ENCODE results near the gene UBE2U.

UBE2U gene

GRCh38 chr1:64296459-64296858 is 93.0 kb downstream of the UBE2U start:
- Histone ChIP-seq H3K36me3 (ENCODE audit: control insufficient read depth in 2 of 2, insufficient read depth in 1 of 2, low read length in 2 of 2) (no peaks in the 10 kb centered on the region), H3K9me3 (ENCODE audit: control insufficient read depth, insufficient read depth, low read depth, low read length) (no peaks in the 10 kb centered on the region; the same call in 1 of the 2 replicates), H3K27ac (ENCODE audit: extremely low read depth, low read depth, low read length) (no peak overlapping the region), H3K4me1 (ENCODE audit: control insufficient read depth, insufficient read depth, low read length) (no peaks in the 10 kb centered on the region; the same call in 1 of the 2 replicates), H3K4me3 (ENCODE audit: low read depth, low read length) (no peak overlapping the region)
- ChIA-PET CTCF (interaction anchor here (0.6 kb wide), 1 partner anchor 28 kb away, joined by 3 read pairs; no protein-coding TSS in a partner anchor), POLR2A (no interaction called here)
- TF ChIP-seq ZSCAN30 (tag by site-specific recombination; IDR thresholded peaks at IDR 0.05): no peak
- TF ChIP-seq ZNF138 (tag by site-specific recombination; IDR thresholded peaks at IDR 0.05; ENCODE audit: borderline replicate concordance): no peak
- no peak for TF ChIP-seq PRDM1 (tag by site-specific recombination; IDR thresholded peaks at IDR 0.05)
- no peak for TF ChIP-seq ZFP3 (tag by site-specific recombination; IDR thresholded peaks at IDR 0.05; ENCODE audit: low read depth)
- TF ChIP-seq ZNF23 (tag by site-specific recombination; IDR thresholded peaks at IDR 0.05; ENCODE audit: borderline replicate concordance): no peak
- TF ChIP-seq PRDM6 (tag by site-specific recombination; IDR thresholded peaks at IDR 0.05): no peak
- no peak for TF ChIP-seq ZFHX2 (tag by site-specific recombination; conservative IDR thresholded peaks at IDR 0.05)
- TF ChIP-seq ZNF837 (tag by site-specific recombination; IDR thresholded peaks at IDR 0.05): no peak
- no peak for TF ChIP-seq ZNF391 (tag by site-specific recombination; IDR thresholded peaks at IDR 0.05; ENCODE audit: borderline replicate concordance, low read depth)
- TF ChIP-seq ZNF660 (tag by site-specific recombination; IDR thresholded peaks at IDR 0.05): no peak
- TF ChIP-seq ZNF544 (tag by site-specific recombination; IDR thresholded peaks at IDR 0.05): no peak
- no peak for TF ChIP-seq ZNF76 (tag by site-specific recombination; IDR thresholded peaks at IDR 0.05; ENCODE audit: borderline replicate concordance, low read depth)
- TF ChIP-seq ZNF248 (tag by site-specific recombination; IDR thresholded peaks at IDR 0.05): no peak
- no peak for TF ChIP-seq ZNF514 (tag by site-specific recombination; IDR thresholded peaks at IDR 0.05)
- TF ChIP-seq ZBTB20 (tag by site-specific recombination; IDR thresholded peaks at IDR 0.05): no peak
- no peak for TF ChIP-seq TCF7L2 (IDR thresholded peaks at IDR 0.05; ENCODE audit: borderline replicate concordance, low read depth, low read length)

GRCh38 chr1:64302194-64302593 is 98.8 kb downstream of the UBE2U start:
- no peaks in the 10 kb centered on the region; the same call in 1 of the 2 replicates for H3K9me3 ChIP-seq (ENCODE audit: control insufficient read depth, insufficient read depth, low read depth, low read length)
- no peaks in the 10 kb centered on the region for H3K4me1 ChIP-seq (ENCODE audit: control insufficient read depth, insufficient read depth, low read length)
- ChIA-PET CTCF (no interaction called here), POLR2A (no interaction called here)
- no peak overlapping the region for H3K27ac ChIP-seq (ENCODE audit: extremely low read depth, low read depth, low read length)
- H3K4me3 ChIP-seq (ENCODE audit: low read depth, low read length): no peak overlapping the region
- TF ChIP-seq ZNF155 (tag by site-specific recombination; IDR thresholded peaks at IDR 0.05) (no peak), ZNF366 (tag by site-specific recombination; conservative IDR thresholded peaks at IDR 0.05) (peak; percentile 53; the same call in 1 of the 2 replicates)
- H3K36me3 ChIP-seq (ENCODE audit: control insufficient read depth in 2 of 2, insufficient read depth in 1 of 2, low read length in 2 of 2): no peaks in the 10 kb centered on the region

GRCh38 chr1:64302971-64303370 is 99.5 kb downstream of the UBE2U start:
- POLR2A ChIA-PET: no interaction called here
- CTCF ChIA-PET: no interaction called here
- H3K4me3 ChIP-seq (ENCODE audit: low read depth, low read length): no peak overlapping the region
- no peaks in the 10 kb centered on the region for H3K4me1 ChIP-seq (ENCODE audit: control insufficient read depth, insufficient read depth, low read length)
- H3K9me3 ChIP-seq (ENCODE audit: control insufficient read depth, insufficient read depth, low read depth, low read length): no peaks in the 10 kb centered on the region
- H3K27ac ChIP-seq (ENCODE audit: extremely low read depth, low read depth, low read length): no peak overlapping the region
- no peak for TF ChIP-seq ZNF302 (tag by site-specific recombination; IDR thresholded peaks at IDR 0.05; ENCODE audit: low read depth)
- TF ChIP-seq ZIC2 (tag by site-specific recombination; IDR thresholded peaks at IDR 0.05): 0 out of 2 replicates have a peak, but pooled peaks have one; percentile 23
- TF ChIP-seq ZNF510 (tag by site-specific recombination; IDR thresholded peaks at IDR 0.05; ENCODE audit: insufficient replicate concordance): no peak
- no peak for TF ChIP-seq ZNF280C (tag by site-specific recombination; IDR thresholded peaks at IDR 0.05)
- TF ChIP-seq ZNF596 (tag by site-specific recombination; IDR thresholded peaks at IDR 0.05): no peak
- TF ChIP-seq KLF17 (tag by site-specific recombination; IDR thresholded peaks at IDR 0.05): no peak
- peak; percentile 33; the same call in 1 of the 2 replicates for TF ChIP-seq GLIS1 (tag by site-specific recombination; IDR thresholded peaks at IDR 0.05)
- no peak for TF ChIP-seq ZNF792 (tag by site-specific recombination; IDR thresholded peaks at IDR 0.05)
- no peaks in the 10 kb centered on the region for H3K36me3 ChIP-seq (ENCODE audit: control insufficient read depth in 2 of 2, insufficient read depth in 1 of 2, low read length in 2 of 2)
